ENCODE data around the gene ARHGAP5. TPM values are rescaled to one million over a fixed set of nuclear protein-coding genes. Genes with fewer than 3 reads are reported as not detected.

ARHGAP5 gene
- total RNA-seq, 2 donors from 2014 or later, result 29.5 to 42.8 TPM

- Mint-ChIP-seq H3K4me1 (ENCODE audit: low read depth) (no peaks in the 10 kb centered on the region), H3K4me3 (no peak overlapping the region), H3K36me3 (ENCODE audit: insufficient read depth in 2 of 2) (no peaks in the 10 kb centered on the region), H3K27me3 (ENCODE audit: low read depth) (no peaks in the 10 kb centered on the region), H3K27ac (no peak overlapping the region), H3K9me3 (no peaks in the 10 kb centered on the region)
- DNase-seq (no peak), ATAC-seq (replicated peaks in 1 of 2) (no peak)
These were observed 21.9 kb upstream of the ARHGAP5 start for GRCh38 chr14:32055175-32055574.

- DNase-seq, result no peak
- H3K27ac Mint-ChIP-seq, result no peak overlapping the region
- H3K36me3 Mint-ChIP-seq (ENCODE audit: insufficient read depth in 2 of 2), result no peaks in the 10 kb centered on the region
- H3K9me3 Mint-ChIP-seq, result no peaks in the 10 kb centered on the region
- no peaks in the 10 kb centered on the region for H3K4me1 Mint-ChIP-seq (ENCODE audit: low read depth)
- H3K27me3 Mint-ChIP-seq (ENCODE audit: low read depth), result no peaks in the 10 kb centered on the region
- no peak for ATAC-seq (replicated peaks in 1 of 2)
- H3K4me3 Mint-ChIP-seq, result no peak overlapping the region
These were observed 17.4 kb upstream of the ARHGAP5 start for GRCh38 chr14:32059702-32060101.

DNA sequence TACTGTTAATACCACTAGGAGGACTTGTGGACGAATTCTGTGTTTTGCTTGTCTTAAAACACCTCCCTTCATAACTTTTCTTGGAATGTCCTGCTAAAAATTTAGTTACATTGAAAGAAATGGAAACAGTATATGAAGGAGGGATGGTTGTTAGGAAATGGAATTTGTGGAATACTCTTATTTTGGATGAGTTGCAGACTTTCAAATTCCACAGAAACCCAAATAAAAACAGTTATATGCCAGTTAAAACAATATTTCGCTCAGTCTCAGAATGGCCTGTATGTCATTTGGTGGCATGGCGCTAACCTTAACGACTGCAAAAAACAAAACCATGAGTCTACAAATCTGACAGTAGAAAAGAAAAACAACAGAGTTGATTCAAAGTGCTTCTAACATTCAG, 12.2 kb upstream of the ARHGAP5 start:
- ATAC-seq (replicated peaks in 1 of 2) (no peak), DNase-seq (no peak)
- no peaks in the 10 kb centered on the region for H3K9me3 Mint-ChIP-seq
- H3K27ac Mint-ChIP-seq, result no peak overlapping the region
- no peak overlapping the region for H3K4me3 Mint-ChIP-seq
- H3K27me3 Mint-ChIP-seq (ENCODE audit: low read depth), result no peaks in the 10 kb centered on the region
- H3K4me1 Mint-ChIP-seq (ENCODE audit: low read depth), result no peaks in the 10 kb centered on the region
- H3K36me3 Mint-ChIP-seq (ENCODE audit: insufficient read depth in 2 of 2), result no peaks in the 10 kb centered on the region

DNA sequence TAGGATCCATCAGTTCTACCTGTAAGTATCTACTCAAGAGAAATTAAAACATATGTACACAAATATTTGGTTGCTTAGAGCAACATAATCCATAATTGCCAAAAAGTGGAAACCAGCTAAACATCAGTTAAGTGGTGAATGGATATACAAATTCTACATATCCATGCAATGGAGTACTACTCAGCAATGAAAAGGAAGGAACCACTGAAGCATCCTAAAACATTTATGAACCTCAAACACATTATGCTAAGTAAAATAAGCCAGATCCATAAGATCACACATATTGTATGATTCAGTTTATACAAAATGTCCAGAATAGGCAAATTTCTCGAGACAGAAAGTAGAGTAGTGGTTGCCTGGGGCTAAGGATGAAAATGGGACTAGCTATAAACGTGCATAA, 8.4 kb upstream of the ARHGAP5 start:
- no peak for DNase-seq
- no peaks in the 10 kb centered on the region for H3K36me3 Mint-ChIP-seq (ENCODE audit: insufficient read depth in 2 of 2)
- H3K27me3 Mint-ChIP-seq (ENCODE audit: low read depth), result no peaks in the 10 kb centered on the region

GRCh38 chr14:32070282-32070681, 6.8 kb upstream of the ARHGAP5 start:
- DNase-seq (no peak), ATAC-seq (replicated peaks in 1 of 2) (no peak)

More for the DNA sequence above, 8.4 kb upstream of the ARHGAP5 start:
- Mint-ChIP-seq H3K9me3 (no peaks in the 10 kb centered on the region), H3K27ac (no peak overlapping the region), H3K4me1 (ENCODE audit: low read depth) (no peaks in the 10 kb centered on the region), H3K4me3 (no peak overlapping the region)
- ATAC-seq (replicated peaks in 1 of 2), result no peak

GRCh38 chr14:32072676-32073075, 4.4 kb upstream of the ARHGAP5 start:
- Mint-ChIP-seq H3K27me3 (ENCODE audit: low read depth) (peaks cover 13% of the 10 kb centered on the region), H3K36me3 (ENCODE audit: insufficient read depth in 2 of 2) (peaks cover 3 to 4% of the 10 kb centered on the region in 2 donors), H3K27ac (no peak overlapping the region), H3K4me3 (no peak overlapping the region), H3K4me1 (ENCODE audit: low read depth) (no peaks in the 10 kb centered on the region), H3K9me3 (no peaks in the 10 kb centered on the region)
- DNase-seq (no peak), ATAC-seq (replicated peaks in 1 of 2) (no peak)

More at GRCh38 chr14:32070282-32070681, 6.8 kb upstream of the ARHGAP5 start:
- Mint-ChIP-seq H3K9me3 (no peaks in the 10 kb centered on the region), H3K27me3 (ENCODE audit: low read depth) (peaks cover 13% of the 10 kb centered on the region), H3K4me3 (no peak overlapping the region), H3K27ac (no peak overlapping the region), H3K36me3 (ENCODE audit: insufficient read depth in 2 of 2) (no peaks in the 10 kb centered on the region), H3K4me1 (ENCODE audit: low read depth) (no peaks in the 10 kb centered on the region)

DNA sequence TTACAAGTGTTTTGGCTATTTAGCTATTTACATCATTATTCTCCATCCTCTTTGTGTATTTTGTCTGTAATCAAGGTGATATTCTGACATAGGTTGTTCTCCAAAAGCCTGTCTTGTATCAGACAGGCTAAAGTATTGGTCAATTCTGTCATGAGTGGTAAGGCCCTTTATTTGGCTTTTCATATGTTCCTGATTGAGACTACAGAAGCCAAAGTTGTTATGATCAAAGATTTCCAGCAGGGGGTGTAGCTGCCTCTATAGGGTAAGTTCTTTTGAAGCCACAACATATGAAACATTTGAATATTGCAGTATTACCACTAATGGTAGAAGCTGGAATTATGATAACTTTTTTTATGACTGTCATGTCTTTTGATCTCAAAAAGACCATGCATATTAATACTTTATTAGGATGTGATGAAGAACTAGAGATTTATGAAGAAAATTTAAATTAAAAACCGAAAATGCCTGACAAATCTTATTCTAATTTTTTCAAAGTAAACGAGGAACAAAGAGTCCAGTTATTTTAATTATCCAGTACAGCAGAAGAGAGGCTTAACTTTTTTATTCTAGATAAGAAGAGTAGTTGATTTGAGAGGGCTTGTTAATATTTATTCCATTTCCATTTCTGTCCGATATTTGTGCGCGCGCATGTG, 3.4 kb upstream of the ARHGAP5 start:
- DNase-seq, result peak; percentile 55 to 60
- H3K27ac Mint-ChIP-seq, result no peak overlapping the region
- no peak for ATAC-seq (replicated peaks in 1 of 2)
- H3K9me3 Mint-ChIP-seq, result no peaks in the 10 kb centered on the region
- H3K4me3 Mint-ChIP-seq, result peak overlapping the region in 1 of 2 donors; percentile 34
- peaks cover 4 to 5% of the 10 kb centered on the region in 2 donors for H3K36me3 Mint-ChIP-seq (ENCODE audit: insufficient read depth in 2 of 2)
- peaks cover 13% of the 10 kb centered on the region for H3K27me3 Mint-ChIP-seq (ENCODE audit: low read depth)
- H3K4me1 Mint-ChIP-seq (ENCODE audit: low read depth), result peaks cover 8% of the 10 kb centered on the region

- DNase-seq (no peak), ATAC-seq (replicated peaks in 1 of 2) (no peak)
- Mint-ChIP-seq H3K4me1 (ENCODE audit: low read depth) (peaks cover 18% of the 10 kb centered on the region), H3K4me3 (peak overlapping the region in 1 of 2 donors; percentile 16), H3K27me3 (ENCODE audit: low read depth) (peaks cover 13% of the 10 kb centered on the region), H3K9me3 (no peaks in the 10 kb centered on the region), H3K27ac (no peak overlapping the region), H3K36me3 (ENCODE audit: insufficient read depth in 2 of 2) (peaks cover 4 to 5% of the 10 kb centered on the region in 2 donors)
These were observed 2.1 kb upstream of the ARHGAP5 start for GRCh38 chr14:32074887-32075572.

GRCh38 chr14:32075672-32076277, 1.3 kb upstream of the ARHGAP5 start:
- peak; percentile 28 to 32 for ATAC-seq (replicated peaks in 1 of 2)
- no peak for DNase-seq

GRCh38 chr14:32076278-32077080, 625 bp upstream of the ARHGAP5 start:
- Mint-ChIP-seq H3K4me1 (ENCODE audit: low read depth) (peaks cover 30% of the 10 kb centered on the region), H3K27ac (peak overlapping the region; percentile 80), H3K4me3 (peak overlapping the region; percentile 89 to 96), H3K27me3 (ENCODE audit: low read depth) (peaks cover 13% of the 10 kb centered on the region), H3K9me3 (no peaks in the 10 kb centered on the region), H3K36me3 (ENCODE audit: insufficient read depth in 2 of 2) (peaks cover 4 to 5% of the 10 kb centered on the region in 2 donors)
- peak; percentile 75 to 83 for DNase-seq
- peak; percentile 61 to 64 for ATAC-seq (replicated peaks in 1 of 2)

More at GRCh38 chr14:32075672-32076277, 1.3 kb upstream of the ARHGAP5 start:
- Mint-ChIP-seq H3K36me3 (ENCODE audit: insufficient read depth in 2 of 2) (peaks cover 4 to 5% of the 10 kb centered on the region in 2 donors), H3K9me3 (no peaks in the 10 kb centered on the region), H3K27me3 (ENCODE audit: low read depth) (peaks cover 13% of the 10 kb centered on the region), H3K4me1 (ENCODE audit: low read depth) (peaks cover 23% of the 10 kb centered on the region), H3K4me3 (peak overlapping the region; percentile 89 to 96), H3K27ac (peak overlapping the region; percentile 80)

DNA sequence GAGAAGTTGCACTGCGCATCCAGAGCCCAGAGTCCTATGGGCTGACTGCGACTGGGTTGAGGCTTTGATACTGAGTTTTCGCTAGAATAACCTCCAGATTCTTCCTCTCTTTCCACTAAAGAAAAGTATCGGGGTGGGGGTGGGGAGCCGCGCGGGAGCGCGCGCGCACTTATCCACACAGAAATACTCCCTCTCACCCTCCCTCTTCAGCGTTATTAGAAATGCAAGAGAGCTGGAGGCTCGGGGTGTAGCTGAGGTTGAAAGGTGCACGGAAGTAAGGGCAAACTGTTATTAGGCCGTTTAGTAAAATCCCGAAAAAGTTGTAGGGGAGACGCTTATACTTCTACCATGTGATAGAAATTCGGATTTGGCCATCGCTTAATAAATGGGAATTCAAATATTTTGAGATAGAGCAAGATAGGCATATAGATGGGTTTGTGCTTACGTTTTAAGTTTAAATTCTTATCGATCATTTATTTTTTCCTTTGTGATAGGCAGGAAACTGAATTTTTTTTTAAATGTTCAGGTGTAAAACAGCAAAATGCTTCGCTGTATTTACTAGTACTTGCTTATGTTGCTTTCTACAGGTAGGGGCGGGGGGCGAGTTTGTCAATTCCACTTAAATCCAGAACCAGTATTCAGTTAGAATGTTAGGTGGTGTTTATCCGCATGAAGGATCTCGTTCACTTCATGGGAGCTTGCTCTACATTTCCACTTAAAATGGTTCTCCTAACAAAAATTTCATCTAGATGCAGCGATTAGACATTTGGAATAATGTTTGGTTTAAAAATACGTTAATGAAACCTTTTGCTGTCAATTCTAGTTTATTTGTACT, 1.1 kb downstream of the ARHGAP5 start:
- ATAC-seq (replicated peaks in 1 of 2) (no peak), DNase-seq (no peak)
- Mint-ChIP-seq H3K9me3 (no peaks in the 10 kb centered on the region), H3K27me3 (ENCODE audit: low read depth) (peaks cover 13% of the 10 kb centered on the region), H3K4me3 (peak overlapping the region; percentile 89 to 96), H3K36me3 (ENCODE audit: insufficient read depth in 2 of 2) (peaks cover 4 to 5% of the 10 kb centered on the region in 2 donors), H3K27ac (peak overlapping the region; percentile 94), H3K4me1 (ENCODE audit: low read depth) (peaks cover 44% of the 10 kb centered on the region)

DNA sequence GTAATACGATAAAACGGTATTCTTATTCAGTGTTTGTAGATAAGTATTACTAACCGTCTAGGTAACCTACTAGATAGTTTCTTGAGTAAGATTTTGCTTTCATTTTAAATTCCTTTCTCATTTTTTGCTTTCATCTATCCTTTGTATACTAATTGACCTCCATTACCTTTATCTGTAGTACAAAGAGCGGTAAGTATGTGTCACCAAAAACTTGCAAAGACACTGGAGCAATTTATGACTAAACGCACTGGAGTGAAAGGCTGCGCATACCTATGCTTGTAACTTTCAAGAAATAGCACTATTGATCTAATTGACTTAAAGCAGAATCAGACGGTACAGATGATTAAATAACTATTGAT, 1.7 kb downstream of the ARHGAP5 start:
- DNase-seq (peak; percentile 14 to 38), ATAC-seq (replicated peaks in 1 of 2) (peak; percentile 66 to 69)
- Mint-ChIP-seq H3K27ac (peak overlapping the region; percentile 94), H3K36me3 (ENCODE audit: insufficient read depth in 2 of 2) (peaks cover 4 to 5% of the 10 kb centered on the region in 2 donors), H3K27me3 (ENCODE audit: low read depth) (peaks cover 13% of the 10 kb centered on the region), H3K9me3 (no peaks in the 10 kb centered on the region), H3K4me3 (peak overlapping the region; percentile 89 to 96), H3K4me1 (ENCODE audit: low read depth) (peaks cover 50% of the 10 kb centered on the region)
